SU-DHL-6 (cell line): ENCODE results near the gene ART1.

Source experiments
- H2AFZ ChIP-seq: fragments of 200-600 bp; sonication (generic); 2 replicates; pipeline ENCODE4 v1.6.1; 2014; ENCODE audit warnings: low read depth, mild to moderate bottlenecking, moderate library complexity, mixed read lengths, antibody characterized with exemption, low read length; ENCODE audit not compliant: severe bottlenecking
- H3F3A ChIP-seq: fragments of 200-600 bp; shearing (Covaris generic); 2 replicates; pipeline ENCODE4 v1.6.0; 2016; ENCODE audit warnings: antibody characterized with exemption, mild to moderate bottlenecking; ENCODE audit not compliant: insufficient read depth
- H3K27ac ChIP-seq: fragments of 200-600 bp; sonication (generic); 2 replicates; pipeline ENCODE4 v1.5.1; 2016; ENCODE audit warnings: low read depth, mild to moderate bottlenecking, low read length, moderate library complexity, mixed read lengths
- H3K27me3 ChIP-seq: fragments of 200-600 bp; sonication (generic), shearing (Covaris generic); 2 replicates; pipeline ENCODE4 v1.6.0; 2014; ENCODE audit warnings: mild to moderate bottlenecking, low read length
- H3K36me3 ChIP-seq: fragments of 200-600 bp; sonication (generic); 2 replicates; pipeline ENCODE4 v1.6.1; 2014; ENCODE audit warnings: mild to moderate bottlenecking, low read length, mixed read lengths
- H3K4me2 ChIP-seq: fragments of 300-600, 200-600 bp; shearing (Covaris generic), sonication (generic); 2 replicates; pipeline ENCODE4 v1.6.0; 2014; ENCODE audit warnings: low read length, low read depth, mild to moderate bottlenecking; ENCODE audit not compliant: poor library complexity, severe bottlenecking
- H3K4me3 ChIP-seq: fragments of 200-600 bp; sonication (generic); 2 replicates; pipeline ENCODE4 v1.5.1; 2014; ENCODE audit warnings: antibody characterized with exemption, low read length, mild to moderate bottlenecking, mixed read lengths; ENCODE audit not compliant: insufficient read depth, poor library complexity, severe bottlenecking
- H3K79me2 ChIP-seq: fragments of 200-600 bp; sonication (generic); 2 replicates; pipeline ENCODE4 v1.6.1; 2014; ENCODE audit warnings: mild to moderate bottlenecking, low read length, moderate library complexity; ENCODE audit not compliant: insufficient read depth
- H3K9ac ChIP-seq: fragments of 200-600 bp; sonication (generic); 2 replicates; pipeline ENCODE4 v1.7.0; 2014; ENCODE audit warnings: mild to moderate bottlenecking, low read length
- H3K9me2 ChIP-seq: fragments of 200-600 bp; sonication (generic); replicated peaks from 2 replicates; pipeline ENCODE4 v1.6.1; 2014; ENCODE audit warnings: low read length; ENCODE audit not compliant: insufficient read depth
- H3K9me3 ChIP-seq: fragments of 200-600 bp; sonication (generic); 2 replicates; pipeline ENCODE4 v1.6.1; 2014; ENCODE audit warnings: low read length, mixed read lengths; ENCODE audit not compliant: insufficient read depth
- H4K20me1 ChIP-seq: fragments of 200-600 bp; sonication (generic); 2 replicates; pipeline ENCODE4 v1.6.1; 2014; ENCODE audit warnings: low read depth, mild to moderate bottlenecking, antibody characterized with exemption, low read length, moderate library complexity, mixed read lengths
- EZH2phosphoT487 ChIP-seq: fragments of 200-600 bp; sonication (generic), shearing (Covaris generic); conservative IDR thresholded peaks from 2 replicates; pipeline ENCODE4 v1.6.1; 2018; ENCODE audit warnings: mild to moderate bottlenecking, antibody characterized with exemption, low read length, moderate library complexity, mixed read lengths
- TF ChIP-seq, protein P1 (sequence below): fragments of 200-600 bp; sonication (generic); IDR thresholded peaks from one replicate; pipeline ENCODE4 v1.5.1; 2017; ENCODE audit warnings: antibody characterized with exemption, mild to moderate bottlenecking, low read length, moderate library complexity; ENCODE audit not compliant: insufficient read depth, poor library complexity, severe bottlenecking

Gene ART1

DNA sequence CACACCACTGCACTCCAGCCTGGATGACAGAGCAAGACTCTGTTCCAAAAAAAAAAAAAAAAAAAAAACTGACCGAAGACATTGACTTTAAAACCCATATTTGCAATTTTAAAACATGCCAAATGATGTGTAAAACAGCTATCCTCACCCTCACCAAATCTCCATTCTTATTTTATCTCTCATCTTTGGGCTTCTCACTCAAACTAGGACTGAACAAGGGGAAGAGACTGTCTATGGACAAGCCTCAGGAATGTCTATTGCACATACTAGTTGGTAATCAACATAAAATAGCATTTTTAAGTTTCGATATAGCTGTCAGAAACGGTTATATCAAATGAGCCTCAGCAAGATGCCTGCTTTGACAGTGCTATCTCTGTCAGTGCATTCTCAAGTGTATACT lies 34.1 kb downstream of the ART1 start:
- Histone ChIP-seq H3K4me2 (no peak overlapping the region), H3K27ac (no peak overlapping the region), H3K4me3 (no peak overlapping the region), H3K27me3 (no peaks in the 10 kb centered on the region), H3K9ac (no peak overlapping the region), H4K20me1 (no peaks in the 10 kb centered on the region), H3K9me2 (no peaks in the 10 kb centered on the region), H3K9me3 (no peaks in the 10 kb centered on the region), H3F3A (no peaks in the 10 kb centered on the region), H3K79me2 (no peaks in the 10 kb centered on the region), H2AFZ (no peak overlapping the region), H3K36me3 (peaks cover 54% of the 10 kb centered on the region)
- TF ChIP-seq, protein P1, sequence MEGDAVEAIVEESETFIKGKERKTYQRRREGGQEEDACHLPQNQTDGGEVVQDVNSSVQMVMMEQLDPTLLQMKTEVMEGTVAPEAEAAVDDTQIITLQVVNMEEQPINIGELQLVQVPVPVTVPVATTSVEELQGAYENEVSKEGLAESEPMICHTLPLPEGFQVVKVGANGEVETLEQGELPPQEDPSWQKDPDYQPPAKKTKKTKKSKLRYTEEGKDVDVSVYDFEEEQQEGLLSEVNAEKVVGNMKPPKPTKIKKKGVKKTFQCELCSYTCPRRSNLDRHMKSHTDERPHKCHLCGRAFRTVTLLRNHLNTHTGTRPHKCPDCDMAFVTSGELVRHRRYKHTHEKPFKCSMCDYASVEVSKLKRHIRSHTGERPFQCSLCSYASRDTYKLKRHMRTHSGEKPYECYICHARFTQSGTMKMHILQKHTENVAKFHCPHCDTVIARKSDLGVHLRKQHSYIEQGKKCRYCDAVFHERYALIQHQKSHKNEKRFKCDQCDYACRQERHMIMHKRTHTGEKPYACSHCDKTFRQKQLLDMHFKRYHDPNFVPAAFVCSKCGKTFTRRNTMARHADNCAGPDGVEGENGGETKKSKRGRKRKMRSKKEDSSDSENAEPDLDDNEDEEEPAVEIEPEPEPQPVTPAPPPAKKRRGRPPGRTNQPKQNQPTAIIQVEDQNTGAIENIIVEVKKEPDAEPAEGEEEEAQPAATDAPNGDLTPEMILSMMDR, result no peak
- no peak for TF ChIP-seq EZH2phosphoT487

DNA sequence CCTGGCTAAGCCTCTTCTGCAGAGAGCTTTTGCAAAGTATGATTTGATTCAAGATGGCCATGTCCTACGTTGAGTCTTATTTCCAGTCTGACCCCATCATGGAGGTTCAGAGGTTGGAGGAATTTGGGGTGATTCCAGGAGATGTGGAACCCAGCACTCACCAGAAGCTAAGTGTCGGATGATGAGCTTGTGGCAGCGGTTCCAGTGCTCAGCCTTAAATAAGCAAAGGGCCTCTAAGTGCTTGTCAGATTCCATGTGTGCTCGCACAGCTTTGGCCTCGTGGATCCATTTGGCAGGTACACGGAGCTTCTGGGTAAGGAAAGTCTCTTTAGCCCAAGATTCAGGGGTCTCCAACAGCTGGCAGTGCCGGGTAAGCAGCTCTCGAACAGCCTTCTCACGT lies 38.1 kb downstream of the ART1 start:
- Histone ChIP-seq H3K79me2 (no peaks in the 10 kb centered on the region), H3K4me2 (no peak overlapping the region), H3K27ac (no peak overlapping the region), H3K4me3 (no peak overlapping the region), H3K27me3 (no peaks in the 10 kb centered on the region), H3F3A (no peaks in the 10 kb centered on the region), H3K9ac (no peak overlapping the region), H3K9me3 (no peaks in the 10 kb centered on the region), H4K20me1 (no peaks in the 10 kb centered on the region), H3K9me2 (no peaks in the 10 kb centered on the region), H2AFZ (no peak overlapping the region), H3K36me3 (peaks cover 60% of the 10 kb centered on the region)
- TF ChIP-seq, protein P1, result no peak
- no peak for TF ChIP-seq EZH2phosphoT487

DNA sequence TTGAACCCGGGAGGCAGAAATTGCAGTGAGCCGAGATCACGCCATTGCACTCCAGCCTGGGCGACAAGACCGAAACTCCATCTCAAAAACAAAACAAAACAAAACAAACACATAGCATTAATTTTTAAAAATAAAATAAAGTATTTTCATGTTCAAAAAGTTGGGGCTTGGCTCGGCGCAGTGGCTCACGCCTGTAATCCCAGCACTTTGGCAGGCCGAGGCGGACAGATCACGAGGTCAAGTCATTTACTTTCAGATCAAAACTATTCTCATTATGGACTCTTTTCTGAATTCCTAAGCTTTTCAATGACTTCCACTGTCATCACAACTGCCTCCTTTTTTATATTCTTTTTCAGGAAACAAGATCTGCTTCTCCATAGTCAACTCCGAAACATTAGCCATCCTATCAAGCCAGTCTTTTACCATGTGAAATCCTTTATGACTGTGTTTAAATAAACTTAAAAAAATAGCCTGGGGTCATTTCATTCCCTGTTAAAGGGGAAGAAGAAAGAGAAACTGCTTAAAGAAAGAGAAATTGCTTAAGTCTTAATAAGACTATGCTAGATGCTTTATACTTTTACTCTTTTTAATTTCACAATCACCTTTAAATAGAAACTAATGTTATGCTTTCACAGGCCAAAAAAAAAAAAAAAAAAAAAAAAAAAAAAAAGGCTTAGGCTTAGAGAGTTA lies 39.3 kb downstream of the ART1 start:
- TF ChIP-seq, protein P1, result no peak
- no peak for TF ChIP-seq EZH2phosphoT487
- H3K4me2 ChIP-seq, result no peak overlapping the region
- H3K4me3 ChIP-seq, result no peak overlapping the region
- no peak overlapping the region for H3K9ac ChIP-seq
- no peaks in the 10 kb centered on the region for H3K9me2 ChIP-seq
- H2AFZ ChIP-seq, result no peak overlapping the region
- H3F3A ChIP-seq, result no peaks in the 10 kb centered on the region
- no peaks in the 10 kb centered on the region for H3K27me3 ChIP-seq
- H3K79me2 ChIP-seq, result no peaks in the 10 kb centered on the region
- no peaks in the 10 kb centered on the region for H4K20me1 ChIP-seq
- no peaks in the 10 kb centered on the region for H3K9me3 ChIP-seq
- H3K27ac ChIP-seq, result no peak overlapping the region
- peaks cover 56% of the 10 kb centered on the region for H3K36me3 ChIP-seq
